Activated CD8-positive, alpha-beta T cell treated with anti-CD3 and anti-CD28 coated beads for 36 hours (primary cell): Measurements from ENCODE around the gene STK36. TPM values are rescaled to one million over a fixed set of nuclear protein-coding genes. Genes with fewer than 3 reads are reported as not detected.

ENCODE experiments used
- ATAC-seq: fragments of 200-7000 bp; cut with Tn5 transposase; one replicate; pipeline ENCODE4 v1.10.0; 2021; ENCODE audit warnings: mild to moderate bottlenecking, moderate library complexity
- CTCF ChIA-PET: fragments of 350-600 bp; sonication (Branson Sonifier 250); formaldehyde crosslinking; loops from one replicate; lab custom pipeline; 2021; ENCODE audit warnings: antibody characterized with exemption; lab: Charles Lee
- POLR2A ChIA-PET: fragments of 350-600 bp; sonication (Branson Sonifier 250); formaldehyde crosslinking; loops from one replicate; lab custom pipeline; 2021; ENCODE audit warnings: antibody characterized with exemption; lab: Charles Lee
- DNase-seq: peaks from one replicate; pipeline ENCODE4 v3.0.0-alpha.2; 2020
- H3K27ac Mint-ChIP-seq: one replicate; pipeline ENCODE4 v1.8.0; 2021; ENCODE audit warnings: mild to moderate bottlenecking, mixed read lengths
- H3K27me3 Mint-ChIP-seq: one replicate; pipeline ENCODE4 v1.8.0; 2021; ENCODE audit warnings: mixed read lengths
- H3K36me3 Mint-ChIP-seq: one replicate; pipeline ENCODE4 v1.8.0; 2021; ENCODE audit warnings: low read depth, mixed read lengths
- H3K4me1 Mint-ChIP-seq: one replicate; pipeline ENCODE4 v1.8.0; 2021; ENCODE audit warnings: low read depth, mixed read lengths
- H3K4me3 Mint-ChIP-seq: one replicate; pipeline ENCODE4 v1.8.0; 2021; ENCODE audit warnings: mild to moderate bottlenecking, moderate library complexity, mixed read lengths
- H3K9me3 Mint-ChIP-seq: one replicate; pipeline ENCODE4 v1.8.0; 2021; ENCODE audit warnings: mixed read lengths
- CTCF ChIP-seq: fragments of 200-600 bp; IDR thresholded peaks from one replicate; pipeline ENCODE4 v1.8.0; 2022; ENCODE audit warnings: antibody characterized with exemption, mild to moderate bottlenecking
- intact Hi-C: fragments of 100-400 bp; cut with micrococcal nuclease; formaldehyde crosslinking; loops from one replicate; pipeline ENCODE4 v1.10.0; 2022
- total RNA-seq, 2 experiments: library from RNA; stranded (reverse); gene quantifications; one replicate each; pipeline ENCODE4 v1.2.3, GENCODE V29; 2021

STK36 gene
- total RNA-seq, 2 experiments from 2014 or later: 11.6 to 14.9 TPM

- DNase-seq (peak; percentile 8), ATAC-seq (no peak)
- Mint-ChIP-seq H3K36me3 (peaks cover 3% of the 10 kb centered on the region), H3K27me3 (peaks cover 1% of the 10 kb centered on the region), H3K4me3 (no peak overlapping the region), H3K9me3 (no peaks in the 10 kb centered on the region), H3K4me1 (peaks cover 8% of the 10 kb centered on the region), H3K27ac (no peak overlapping the region)
- ChIA-PET POLR2A (no interaction called here), CTCF (interaction anchor here (2.0 to 2.3 kb wide), 3 partner anchors 19 to 139 kb away, joined by 6 to 8 read pairs (median 7); no protein-coding TSS in a partner anchor)
- intact Hi-C loops: no loop called here
- TF ChIP-seq CTCF: no peak
Observed at GRCh38 chr2:218708086-218708485, 36.2 kb downstream of the STK36 start.

- Mint-ChIP-seq H3K27ac (no peak overlapping the region), H3K27me3 (peaks cover 1% of the 10 kb centered on the region), H3K4me1 (peaks cover 15% of the 10 kb centered on the region), H3K9me3 (no peaks in the 10 kb centered on the region), H3K36me3 (peaks cover 3% of the 10 kb centered on the region), H3K4me3 (peak overlapping the region; percentile 86)
- no peak for ATAC-seq
- DNase-seq: no peak
- CTCF ChIA-PET: interaction anchor here (0.6 to 2.2 kb wide), 19 partner anchors 8 to 167 kb away, joined by 3 to 17 read pairs (median 5); partner anchors contain the start of genes BCS1L, RNF25, STK36 and ZNF142
- POLR2A ChIA-PET: interaction anchor here (0.6 to 1.5 kb wide), 5 partner anchors 8 to 200 kb away, joined by 3 to 7 read pairs (median 3); no protein-coding TSS in a partner anchor
- intact Hi-C loops: no loop called here
- no peak for TF ChIP-seq CTCF
Observed at GRCh38 chr2:218709908-218710307, 38.0 kb downstream of the STK36 start.

- Mint-ChIP-seq H3K4me3 (peak overlapping the region; percentile 86), H3K4me1 (peaks cover 15% of the 10 kb centered on the region), H3K27me3 (peaks cover 1% of the 10 kb centered on the region), H3K36me3 (peaks cover 3% of the 10 kb centered on the region), H3K27ac (peak overlapping the region; percentile 46), H3K9me3 (no peaks in the 10 kb centered on the region)
- ChIA-PET CTCF (interaction anchor here (0.6 to 2.2 kb wide), 19 partner anchors 8 to 166 kb away, joined by 3 to 17 read pairs (median 5); partner anchors contain the start of genes BCS1L, RNF25, STK36 and ZNF142), POLR2A (interaction anchor here (0.6 to 1.5 kb wide), 7 partner anchors 8 to 200 kb away, joined by 3 to 7 read pairs (median 3); partner anchors contain the start of genes RNF25 and STK36)
- DNase-seq (no peak), ATAC-seq (no peak)
- intact Hi-C loops: no loop called here
- no peak for TF ChIP-seq CTCF
Observed at GRCh38 chr2:218710334-218710686, 38.4 kb downstream of the STK36 start.

GRCh38 chr2:218710687-218711549 lies 39.0 kb downstream of the STK36 start, which contains the start of gene TTLL4:
Gene TTLL4 (plus strand): TSS chr2:218710835. CDS start chr2:218737677, 26,842 bp downstream.
- no peaks in the 10 kb centered on the region for H3K9me3 Mint-ChIP-seq
- H3K4me3 Mint-ChIP-seq: peak within 1 kb of the TSS; percentile 86
- intact Hi-C loops: loop anchor here (1.0 kb wide), 1 partner anchor 136 kb away; no protein-coding TSS in a partner anchor
- TF ChIP-seq CTCF: peak; percentile 87
- ATAC-seq (peak; percentile 98), DNase-seq (peak; percentile 98)
- ChIA-PET POLR2A (interaction anchor here (0.5 to 1.5 kb wide), 10 partner anchors 9 to 678 kb away, joined by 3 to 7 read pairs (median 3); partner anchors contain the start of genes RNF25 and STK36), CTCF (interaction anchor here (0.6 to 3.2 kb wide), 25 partner anchors 9 to 199 kb away, joined by 3 to 17 read pairs (median 5); partner anchors contain the start of genes BCS1L, RNF25, STK36 and ZNF142)
- H3K27ac Mint-ChIP-seq: peak within 1 kb of the TSS; percentile 77
- H3K36me3 Mint-ChIP-seq: peaks cover 5% of the 10 kb centered on the region
- H3K27me3 Mint-ChIP-seq: peaks cover 1% of the 10 kb centered on the region
- peaks cover 17% of the 10 kb centered on the region for H3K4me1 Mint-ChIP-seq
